ENCODE results near the gene DNASE2.

The DNASE2 gene

GRCh38 chr19:12884926-12885748 is 3.9 kb upstream of the DNASE2 start:
- DNase-seq (ENCODE audit: low read depth in 1 of 2, low spot score in 1 of 2) = peak; percentile 93 to 96
- peak overlapping the region; percentile 45 for H3K4me3 ChIP-seq (replicated peaks; ENCODE audit: insufficient read depth, low read length)
- H3K27me3 ChIP-seq (ENCODE audit: insufficient read depth, poor library complexity, severe bottlenecking) = no peaks in the 10 kb centered on the region
- H3K27ac ChIP-seq (replicated peaks) = peak overlapping the region; percentile 66
- peak; percentile 61 for TF ChIP-seq REST (IDR thresholded peaks at IDR 0.05; ENCODE audit: insufficient replicate concordance, low read depth)
- peak; percentile 35; the same call in 1 of the 2 replicates for TF ChIP-seq GABPA (IDR thresholded peaks at IDR 0.05; ENCODE audit: low read depth)
- TF ChIP-seq SPI1 (IDR thresholded peaks at IDR 0.05; ENCODE audit: borderline replicate concordance, low read depth) = no peak
- peak; percentile 51 for TF ChIP-seq CTCF (IDR thresholded peaks at IDR 0.05; ENCODE audit: insufficient read depth, low read length)
- TF ChIP-seq POLR2AphosphoS5 (IDR thresholded peaks at IDR 0.05; ENCODE audit: low read depth) = peak; percentile 66

GRCh38 chr19:12884627-12884925 is 3.3 kb upstream of the DNASE2 start:
- H3K27me3 ChIP-seq (ENCODE audit: insufficient read depth, poor library complexity, severe bottlenecking) = no peaks in the 10 kb centered on the region
- no peak overlapping the region for H3K4me3 ChIP-seq (replicated peaks; ENCODE audit: insufficient read depth, low read length)
- peak overlapping the region; percentile 66 for H3K27ac ChIP-seq (replicated peaks)
- TF ChIP-seq CTCF (IDR thresholded peaks at IDR 0.05; ENCODE audit: insufficient read depth, low read length) (no peak), POLR2AphosphoS5 (IDR thresholded peaks at IDR 0.05; ENCODE audit: low read depth) (no peak), SPI1 (IDR thresholded peaks at IDR 0.05; ENCODE audit: borderline replicate concordance, low read depth) (no peak), REST (IDR thresholded peaks at IDR 0.05; ENCODE audit: insufficient replicate concordance, low read depth) (no peak), GABPA (IDR thresholded peaks at IDR 0.05; ENCODE audit: low read depth) (no peak; the same call in 1 of the 2 replicates)
- no peak for DNase-seq (ENCODE audit: low read depth in 1 of 2, low spot score in 1 of 2)

GRCh38 chr19:12884202-12884601 is 3.0 kb upstream of the DNASE2 start:
- TF ChIP-seq CTCF (IDR thresholded peaks at IDR 0.05; ENCODE audit: insufficient read depth, low read length) (no peak), SPI1 (IDR thresholded peaks at IDR 0.05; ENCODE audit: borderline replicate concordance, low read depth) (no peak), GABPA (IDR thresholded peaks at IDR 0.05; ENCODE audit: low read depth) (no peak), REST (IDR thresholded peaks at IDR 0.05; ENCODE audit: insufficient replicate concordance, low read depth) (no peak), POLR2AphosphoS5 (IDR thresholded peaks at IDR 0.05; ENCODE audit: low read depth) (no peak)
- Histone ChIP-seq H3K27ac (replicated peaks) (peak overlapping the region; percentile 66), H3K27me3 (ENCODE audit: insufficient read depth, poor library complexity, severe bottlenecking) (no peaks in the 10 kb centered on the region), H3K4me3 (replicated peaks; ENCODE audit: insufficient read depth, low read length) (no peak overlapping the region)
- no peak for DNase-seq (ENCODE audit: low read depth in 1 of 2, low spot score in 1 of 2)

Data from HL-60 (cell line).